Endothelial cell of umbilical vein (primary cell): ENCODE data around the gene DPP6. TPM values are rescaled to one million over a fixed set of nuclear protein-coding genes. Genes with fewer than 3 reads are reported as not detected.

Experiments used
- BruUV-seq: library from RNA; stranded (reverse); fragments of 400-500 nt; replicated peaks from 2 replicates; lab custom pipeline; 2021; lab: Mats Ljungman, UMichigan
- CTCF ChIA-PET: fragments of 300-600, 350-600 bp; sonication (Branson Sonifier 250); formaldehyde crosslinking; loops from one replicate; lab custom pipeline; 2021; ENCODE audit warnings: antibody characterized with exemption, inconsistent platforms; lab: Charles Lee
- POLR2A ChIA-PET: fragments of 300-600, 350-600 bp; sonication (Branson Sonifier 250); formaldehyde crosslinking; loops from one replicate; lab custom pipeline; 2021; ENCODE audit warnings: antibody characterized with exemption, inconsistent platforms; lab: Charles Lee
- DNase-seq: peaks from one replicate; pipeline ENCODE4 v3.0.0-alpha.2; 2011; ENCODE audit warnings: low read depth, low spot score
- FAIRE-seq: peaks from 2 replicates; lab custom pipeline; 2011; peaks lifted over from hg19 to GRCh38; lab: Jason Lieb, UNC
- H2AFZ ChIP-seq: 2 replicates; pipeline ENCODE4 v1.6.0; 2012; ENCODE audit warnings: low read depth, low read length, control low read depth, inconsistent platforms
- H3K27ac ChIP-seq: 2 replicates; pipeline ENCODE4 v1.5.1; 2011; ENCODE audit warnings: low read depth, mild to moderate bottlenecking, control low read depth, low read length, moderate library complexity; ENCODE audit not compliant: insufficient read depth
- H3K27me3 ChIP-seq, 2 experiments: 2 replicates each; pipeline versions ENCODE4 v1.6.0 to v1.6.1; 2011; ENCODE audit warnings: low read length in 2 of 2, mixed read lengths in 1 of 2; ENCODE audit not compliant: control insufficient read depth in 2 of 2, insufficient read depth in 2 of 2
- H3K36me3 ChIP-seq, 2 experiments: 2 replicates in 1 of 2; 3 replicates in 1 of 2; pipeline ENCODE4 v1.5.1; 2011; ENCODE audit warnings: low read length in 2 of 2, mild to moderate bottlenecking in 1 of 2, moderate library complexity in 1 of 2; ENCODE audit not compliant: control insufficient read depth in 2 of 2, insufficient read depth in 2 of 2; ENCODE audit errors: extremely low read depth in 1 of 2
- H3K4me1 ChIP-seq: 3 replicates; pipeline ENCODE4 v1.5.1; 2011; ENCODE audit warnings: mild to moderate bottlenecking, low read length; ENCODE audit not compliant: control insufficient read depth, insufficient read depth; ENCODE audit errors: extremely low read depth
- H3K4me2 ChIP-seq: 2 replicates; pipeline ENCODE4 v1.6.1; 2011; ENCODE audit warnings: low read length, control low read depth, mixed read lengths; ENCODE audit not compliant: insufficient read depth
- H3K4me3 ChIP-seq, 3 experiments: fragments of 200-600 bp in 1 of 3; sonication (generic), shearing (Covaris generic) in 1 of 3; replicated peaks in 1 of 3; 2 replicates each; pipeline ENCODE4 v1.5.1; 2011 to 2016; ENCODE audit warnings: control low read depth in 3 of 3, low read length in 3 of 3, mild to moderate bottlenecking in 2 of 3, inconsistent platforms in 1 of 3, low read depth in 1 of 3, moderate library complexity in 1 of 3; ENCODE audit not compliant: insufficient read depth in 1 of 3
- H3K79me2 ChIP-seq: 2 replicates; pipeline ENCODE4 v1.6.0; 2012; ENCODE audit warnings: low read length, inconsistent platforms; ENCODE audit not compliant: control insufficient read depth, insufficient read depth
- H3K9ac ChIP-seq: replicated peaks from 2 replicates; pipeline ENCODE3; 2011; ENCODE audit warnings: low read length, control low read depth; ENCODE audit not compliant: insufficient read depth; ENCODE audit errors: extremely low read depth
- H3K9me1 ChIP-seq: replicated peaks from 3 replicates; pipeline ENCODE4 v1.6.0; 2011; ENCODE audit warnings: mild to moderate bottlenecking, low read length; ENCODE audit not compliant: control insufficient read depth, insufficient read depth; ENCODE audit errors: extremely low read depth
- H3K9me3 ChIP-seq: replicated peaks from 2 replicates; pipeline ENCODE4 v1.5.1; 2012; ENCODE audit warnings: low read length, inconsistent platforms; ENCODE audit not compliant: control insufficient read depth, insufficient read depth
- H4K20me1 ChIP-seq: replicated peaks from 2 replicates; pipeline ENCODE3; 2011; ENCODE audit warnings: mild to moderate bottlenecking, low read length; ENCODE audit not compliant: control insufficient read depth, insufficient read depth; ENCODE audit errors: extremely low read depth
- CTCF ChIP-seq, 2 donors: IDR thresholded peaks; 1 replicate in 1 of 2; 2 replicates in 1 of 2; pipeline ENCODE4 v1.5.1; 2011; ENCODE audit warnings: low read length in 2 of 2, mild to moderate bottlenecking in 2 of 2, moderate library complexity in 2 of 2, control low read depth in 1 of 2, inconsistent platforms in 1 of 2, low read depth in 1 of 2; ENCODE audit not compliant: insufficient read depth in 1 of 2; ENCODE audit errors: extremely low read depth in 1 of 2
- EZH2 ChIP-seq: IDR thresholded peaks from 2 replicates; pipeline ENCODE4 v1.6.1; 2012; ENCODE audit warnings: borderline replicate concordance, low read depth, mild to moderate bottlenecking, moderate library complexity, low read length, inconsistent platforms; ENCODE audit not compliant: severe bottlenecking
- FOS ChIP-seq: IDR thresholded peaks from 2 replicates; pipeline ENCODE4 v1.6.1; 2011; ENCODE audit warnings: mild to moderate bottlenecking, low read length, moderate library complexity, borderline replicate concordance; ENCODE audit not compliant: insufficient read depth
- GATA2 ChIP-seq: IDR thresholded peaks from 2 replicates; pipeline ENCODE4 v1.7.0; 2011; ENCODE audit warnings: low read depth, mild to moderate bottlenecking, moderate library complexity, mixed read lengths, low read length; ENCODE audit not compliant: insufficient read length, insufficient read depth
- JUN ChIP-seq: IDR thresholded peaks from 2 replicates; pipeline ENCODE4 v1.6.1; 2011; ENCODE audit warnings: borderline replicate concordance, low read depth; ENCODE audit not compliant: insufficient read length, insufficient read depth
- MAX ChIP-seq: IDR thresholded peaks from 2 replicates; pipeline ENCODE4 v1.6.1; 2011; ENCODE audit not compliant: insufficient read depth, insufficient read length
- MYC ChIP-seq: IDR thresholded peaks from one replicate; pipeline ENCODE4 v1.6.1; 2011; ENCODE audit warnings: mild to moderate bottlenecking, low read depth, low read length
- POLR2A ChIP-seq: IDR thresholded peaks from 2 replicates; pipeline ENCODE4 v1.6.1; 2012; ENCODE audit warnings: low read depth, mild to moderate bottlenecking, control low read depth, low read length
- POLR2AphosphoS5 ChIP-seq: IDR thresholded peaks from 2 replicates; pipeline ENCODE4 v1.6.1; 2012; ENCODE audit warnings: low read depth, mild to moderate bottlenecking, control low read depth, low read length, moderate library complexity; ENCODE audit not compliant: insufficient read depth
- dilution Hi-C: fragments of 300-500 bp; cut with MboI; formaldehyde crosslinking; loops from one replicate; pipeline ENCODE4 v1.15.0; 2019; ENCODE audit warnings: low sequenced_read_pairs; ENCODE audit not compliant: extremely low pct_ligation_motif_present
- intact Hi-C: fragments of 100-400 bp; cut with micrococcal nuclease; formaldehyde crosslinking; loops from one replicate; pipeline ENCODE4 v1.10.0; 2022
- polyA plus RNA-seq, 4 experiments: library from polyadenylated mRNA; depleted of rRNA in 3 of 4; stranded (reverse) in 3 of 4; unstranded in 1 of 4; fragments of >200 nt; gene quantifications; 2 replicates each; pipeline versions ENCODE4 v1.2.1 to v1.2.3, GENCODE V29; 2011 to 2012; ENCODE audit warnings: missing spikeins in 1 of 4
- total RNA-seq: library from RNA; stranded (reverse); gene quantifications from 2 replicates; pipeline ENCODE4 v1.2.3, GENCODE V29; 2021

The DPP6 gene
- total and polyA plus RNA-seq, 2 donors (not counting 3 experiments of a cell fraction or from before 2014, with no cell fraction given): not detected

DNA sequence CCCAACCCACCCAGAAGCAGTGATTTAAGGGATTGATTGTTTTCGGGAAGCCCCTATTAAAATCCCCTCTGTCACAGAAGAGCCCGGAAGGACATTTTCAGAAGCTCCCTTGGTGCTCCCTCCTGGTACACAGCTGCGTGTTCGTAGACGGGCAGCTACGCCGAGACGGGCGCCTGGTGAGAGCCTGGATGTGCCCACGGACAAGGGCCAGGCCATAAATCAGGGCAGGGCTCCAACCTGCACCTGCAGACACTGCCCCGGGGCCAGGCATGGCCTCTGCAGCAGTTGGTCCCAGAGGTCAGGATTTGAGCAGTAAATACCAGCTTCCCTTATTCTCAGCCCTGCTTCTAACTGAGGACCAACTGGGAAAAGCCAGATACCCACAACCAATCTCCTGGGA is 843.9 kb downstream of the DPP6 start:
- TF ChIP-seq POLR2AphosphoS5: no peak
- H3K9me1 ChIP-seq: no peaks in the 10 kb centered on the region
- no peaks in the 10 kb centered on the region for H4K20me1 ChIP-seq
- no peaks in the 10 kb centered on the region for H3K79me2 ChIP-seq
- no peak overlapping the region for H3K4me2 ChIP-seq
- no peaks in the 10 kb centered on the region for H3K36me3 ChIP-seq
- intact Hi-C loops (no loop called here), dilution Hi-C loops (no loop called here)
- no peak for FAIRE-seq
- no TSS peak for BruUV-seq
- POLR2A ChIA-PET: no interaction called here
- H3K4me3 ChIP-seq: no peak overlapping the region
- no peaks in the 10 kb centered on the region for H3K4me1 ChIP-seq
- H2AFZ ChIP-seq: no peak overlapping the region
- H3K27ac ChIP-seq: no peak overlapping the region
- H3K9ac ChIP-seq: no peak overlapping the region
- H3K27me3 ChIP-seq: no peaks in the 10 kb centered on the region
- DNase-seq: no peak
- CTCF ChIA-PET: no interaction called here
- no peaks in the 10 kb centered on the region for H3K9me3 ChIP-seq

DNA sequence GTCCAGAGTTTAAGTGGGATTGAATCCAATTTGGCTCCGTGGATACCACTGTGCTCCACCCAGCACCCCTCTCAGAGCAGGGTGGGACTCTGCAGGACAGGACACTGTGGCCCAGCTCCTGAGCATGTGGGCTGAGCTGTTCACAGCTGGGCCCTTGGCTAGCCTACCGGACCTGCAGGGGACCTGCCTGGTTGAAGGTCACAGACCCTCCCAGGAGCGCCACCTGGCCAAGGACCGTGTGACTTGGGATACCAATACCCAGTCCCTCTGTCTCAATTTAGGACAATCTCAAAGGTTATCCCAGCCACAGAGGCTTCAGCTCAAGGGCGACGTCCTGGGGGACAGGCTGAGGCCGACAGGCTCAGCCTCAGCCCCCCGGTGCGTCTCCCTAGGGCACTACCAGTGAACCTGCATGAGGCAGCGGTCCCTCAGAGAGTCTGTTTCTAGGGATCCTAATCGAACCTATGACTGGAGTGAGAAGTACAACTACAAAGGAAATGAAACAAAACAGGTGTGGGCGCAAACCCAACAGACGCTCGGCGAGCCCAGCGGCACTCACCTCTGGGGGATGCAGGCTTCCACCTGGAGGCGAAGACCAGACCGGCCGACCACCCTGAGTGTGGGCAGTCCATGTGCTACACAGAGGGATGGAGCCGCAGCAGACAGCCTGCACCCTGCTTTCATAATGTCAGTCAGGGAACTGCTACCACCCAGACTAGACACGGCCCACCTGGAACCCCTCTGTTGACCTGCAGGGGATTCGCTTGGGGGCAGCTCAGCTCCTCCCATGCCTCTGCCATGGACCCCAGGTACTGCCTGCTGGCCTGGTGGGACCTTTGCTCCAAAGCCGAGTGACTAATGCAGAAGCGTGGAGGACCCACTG is 847.0 kb downstream of the DPP6 start:
- H3K4me1 ChIP-seq: no peaks in the 10 kb centered on the region
- H3K79me2 ChIP-seq: no peaks in the 10 kb centered on the region
- ChIA-PET POLR2A (no interaction called here), CTCF (interaction anchor here (1.3 kb wide), 1 partner anchor 15 kb away, joined by 3 read pairs; no protein-coding TSS in a partner anchor)
- H2AFZ ChIP-seq: no peak overlapping the region
- H3K4me3 ChIP-seq: no peak overlapping the region
- no TSS peak for BruUV-seq
- H3K36me3 ChIP-seq: no peaks in the 10 kb centered on the region
- no peaks in the 10 kb centered on the region for H4K20me1 ChIP-seq
- TF ChIP-seq POLR2AphosphoS5 (no peak), MAX (no peak), CTCF (IDR thresholded peaks at IDR 0.05; ENCODE audit: extremely low read depth in 1 of 2, insufficient read depth in 1 of 2, low read depth in 1 of 2, low read length in 2 of 2) (no peak), FOS (no peak), JUN (no peak), POLR2A (no peak), EZH2 (no peak), MYC (no peak), GATA2 (no peak)
- no peaks in the 10 kb centered on the region for H3K9me3 ChIP-seq
- intact Hi-C loops (no loop called here), dilution Hi-C loops (no loop called here)
- H3K27ac ChIP-seq: no peak overlapping the region
- H3K4me2 ChIP-seq: no peak overlapping the region
- DNase-seq (no peak), FAIRE-seq (no peak)
- H3K9ac ChIP-seq: no peak overlapping the region
- H3K9me1 ChIP-seq: no peaks in the 10 kb centered on the region
- H3K27me3 ChIP-seq: no peaks in the 10 kb centered on the region
